Activated naive CD4-positive, alpha-beta T cell (primary cell): ENCODE results near the gene KCNQ5.

Experiments
- DNase-seq, 4 experiments: peaks; one replicate each; lab custom pipeline; 2025; lab: John Stamatoyannopoulos, UW

Gene KCNQ5

GRCh38 chr6:72675396-72675795 is 53.5 kb downstream of the KCNQ5 start:
- DNase-seq = no peak

DNA sequence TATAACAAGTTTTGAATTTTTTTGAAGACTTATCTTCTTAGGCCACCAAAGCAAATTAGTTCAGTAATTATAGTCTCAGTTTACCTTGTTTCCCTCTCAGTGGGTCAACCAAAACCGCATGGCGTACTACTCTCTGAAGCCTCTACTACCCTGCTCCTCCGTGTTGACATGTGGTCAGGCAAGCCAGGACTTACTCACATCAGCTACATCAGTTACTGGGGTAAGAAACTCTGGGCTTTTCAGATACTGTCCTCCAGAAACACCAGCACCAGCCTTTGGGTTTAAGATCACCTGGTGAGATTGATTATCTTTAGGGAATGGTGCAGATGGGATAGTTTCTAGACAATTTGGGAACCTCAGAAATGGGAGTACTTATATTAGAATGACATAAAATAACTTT is 55.1 kb downstream of the KCNQ5 start:
- DNase-seq = no peak

DNA sequence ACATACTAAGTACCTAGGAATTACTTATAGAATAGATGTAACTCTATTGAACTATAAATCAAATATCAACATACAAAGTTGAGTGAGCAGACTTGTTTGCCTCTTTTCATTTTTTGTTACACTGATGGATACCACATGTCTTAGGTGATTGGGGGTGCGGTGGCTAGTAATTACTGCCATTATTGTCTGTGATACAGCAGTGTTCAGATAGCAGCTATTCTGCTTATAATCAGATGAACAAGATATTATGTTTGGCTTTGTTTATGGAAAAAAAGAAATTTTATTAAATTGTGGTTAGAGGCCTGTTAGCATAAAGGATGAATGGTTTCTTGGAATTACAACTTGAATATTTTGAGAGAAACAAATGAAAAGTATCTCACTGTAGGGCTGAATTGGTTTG is 55.9 kb downstream of the KCNQ5 start:
- DNase-seq = no peak

- no peak for DNase-seq
Observed at GRCh38 chr6:72683797-72684196, 61.9 kb downstream of the KCNQ5 start.

DNA sequence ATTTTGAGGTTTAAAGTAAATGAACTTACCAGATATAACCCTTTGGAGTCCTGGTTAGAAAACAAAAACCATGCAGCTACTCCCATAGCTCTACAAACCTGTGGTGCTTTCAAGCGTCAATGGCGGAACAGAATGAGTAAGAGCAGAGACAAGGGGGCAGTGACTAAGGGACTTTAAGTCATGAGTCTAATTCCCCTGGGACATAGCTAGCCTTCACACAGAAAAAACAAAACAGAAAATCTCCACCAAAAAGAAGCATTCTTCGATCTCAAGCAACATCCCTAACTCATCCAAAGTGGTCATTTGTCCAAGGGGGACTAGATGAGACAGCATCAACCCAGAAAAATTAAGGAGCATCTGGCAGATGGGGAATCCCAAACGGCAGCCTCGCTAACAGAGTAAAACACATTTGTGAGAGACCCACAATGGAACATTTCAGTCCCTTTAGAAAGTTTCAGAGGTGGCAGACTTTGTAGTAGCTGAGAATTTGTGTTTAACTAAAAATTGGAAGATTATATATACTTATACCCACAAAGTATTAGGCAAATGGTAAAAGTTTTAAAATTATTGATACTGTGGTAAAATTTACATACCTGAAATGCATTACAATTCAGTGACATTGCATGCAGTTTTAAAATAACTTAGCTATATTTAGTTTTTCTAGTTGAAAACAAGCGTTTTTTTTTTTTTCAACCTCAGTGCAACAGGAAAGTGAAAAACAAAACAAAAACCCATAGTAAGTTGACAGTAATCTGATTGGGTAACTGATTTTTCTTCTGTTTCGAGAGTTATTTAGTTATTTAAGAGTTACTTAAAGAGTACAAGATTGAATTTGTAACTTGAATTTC is 67.5 kb downstream of the KCNQ5 start:
- no peak for DNase-seq

DNA sequence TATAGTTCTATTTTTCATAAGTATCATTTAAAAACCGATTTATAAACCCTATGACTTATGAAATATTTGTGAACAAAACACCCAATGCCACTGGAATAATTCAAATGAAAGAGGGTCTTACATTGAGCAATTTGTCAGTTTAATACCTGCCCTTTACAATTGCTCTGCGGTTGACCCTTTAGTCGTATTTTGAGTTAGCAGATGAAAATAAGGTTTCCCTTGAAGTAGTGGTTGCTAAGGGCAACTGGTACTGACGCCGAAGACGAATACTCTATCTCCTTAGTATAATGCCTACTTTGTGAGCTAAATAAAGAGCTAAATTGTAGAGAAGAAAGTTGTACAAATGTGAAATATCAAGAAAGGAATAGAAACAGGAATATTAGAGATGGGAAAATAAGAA is 69.4 kb downstream of the KCNQ5 start:
- no peak for DNase-seq

DNA sequence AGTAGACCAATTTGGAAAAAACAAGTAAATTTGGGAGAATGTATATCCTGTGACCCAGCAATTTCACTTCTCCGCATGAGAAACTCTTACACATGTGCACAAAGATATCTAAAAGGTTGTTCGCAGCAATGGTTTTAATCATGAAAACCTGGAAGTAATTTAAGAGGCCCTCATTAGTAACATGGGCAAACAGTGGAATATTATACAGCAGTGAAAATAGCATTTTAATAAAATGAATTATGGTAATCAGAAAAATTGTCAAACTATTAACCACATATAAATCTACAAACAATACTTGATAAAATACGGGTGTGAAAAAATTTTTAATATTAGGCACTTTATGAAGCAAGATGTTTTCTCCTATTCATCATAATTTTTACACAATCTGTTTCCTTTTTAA is 74.2 kb downstream of the KCNQ5 start:
- DNase-seq = no peak

DNA sequence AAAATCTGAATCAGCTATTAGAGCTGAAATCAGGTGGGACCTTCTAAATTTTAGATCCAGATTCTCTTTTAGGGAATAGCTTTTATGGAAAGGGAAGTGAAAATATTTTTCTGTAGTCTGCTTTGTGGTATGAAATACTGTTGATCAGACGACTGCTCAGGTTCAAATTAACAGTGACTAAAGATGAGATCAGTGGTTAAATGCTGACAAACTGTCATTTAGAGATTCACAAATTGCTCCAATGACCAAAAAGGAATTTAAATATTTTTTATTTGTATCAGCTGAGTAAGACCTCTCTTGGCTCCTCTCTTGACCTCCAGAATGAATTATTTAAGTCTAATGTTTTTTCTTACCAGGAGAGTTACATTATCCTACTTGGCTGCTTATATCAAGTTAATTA is 77.3 kb downstream of the KCNQ5 start:
- no peak for DNase-seq

DNA sequence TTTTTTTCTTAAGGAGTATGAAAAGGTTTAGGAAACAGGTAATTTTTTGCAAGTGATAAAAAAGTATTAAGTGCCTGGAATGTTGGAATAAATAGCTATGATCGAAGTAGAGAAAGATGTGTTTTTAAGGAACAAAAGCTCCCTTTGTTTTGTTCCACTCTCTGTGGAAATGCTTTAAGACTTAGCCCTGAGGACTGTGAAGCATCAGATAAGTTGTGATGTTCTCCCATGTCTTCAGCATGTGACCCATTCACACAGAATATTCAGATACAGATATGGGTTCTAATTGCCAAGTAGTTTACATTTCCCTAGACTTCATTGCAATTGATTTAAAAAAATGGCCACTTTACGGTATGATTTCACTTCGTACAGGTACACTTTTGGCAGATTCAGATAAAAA is 80.6 kb downstream of the KCNQ5 start:
- DNase-seq = no peak

- DNase-seq = no peak
Observed at GRCh38 chr6:72703093-72703492, 81.2 kb downstream of the KCNQ5 start.

DNA sequence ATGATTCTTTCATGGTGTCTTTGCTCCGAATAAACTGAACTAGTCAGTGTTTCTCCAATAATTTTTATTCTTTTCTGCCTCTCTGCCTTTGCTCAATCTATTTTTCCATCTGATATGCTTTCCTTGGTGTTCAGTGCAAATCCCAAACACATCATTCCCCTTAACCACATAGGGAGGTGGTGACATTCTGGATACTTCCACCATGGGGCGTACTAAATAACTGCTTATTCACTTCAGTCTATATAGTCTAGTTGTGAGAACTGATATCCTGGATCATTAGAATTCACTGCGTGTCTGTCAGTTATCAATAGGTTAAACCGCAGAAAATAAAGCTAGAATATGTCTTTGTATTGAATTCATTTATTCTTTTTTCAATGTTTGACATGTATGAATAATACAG is 83.1 kb downstream of the KCNQ5 start:
- DNase-seq = no peak

DNA sequence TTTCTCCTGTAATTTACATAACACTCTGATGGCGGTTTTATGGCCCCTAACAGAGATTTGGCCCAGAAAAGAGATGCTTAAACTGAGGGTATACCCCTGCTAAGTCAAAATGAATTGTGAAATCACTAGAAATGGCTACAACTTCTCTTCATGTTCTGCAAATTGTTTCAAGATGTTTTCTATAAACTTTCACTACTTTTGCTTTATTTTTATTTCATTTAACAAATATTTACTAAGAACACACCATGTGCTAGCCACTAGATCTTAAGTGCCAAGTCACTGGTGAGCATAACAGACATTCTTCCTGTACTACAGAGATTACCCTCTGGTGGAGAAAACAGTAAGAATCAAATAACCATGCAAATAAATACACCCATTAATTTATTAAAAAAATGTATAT is 87.6 kb downstream of the KCNQ5 start:
- no peak for DNase-seq

DNA sequence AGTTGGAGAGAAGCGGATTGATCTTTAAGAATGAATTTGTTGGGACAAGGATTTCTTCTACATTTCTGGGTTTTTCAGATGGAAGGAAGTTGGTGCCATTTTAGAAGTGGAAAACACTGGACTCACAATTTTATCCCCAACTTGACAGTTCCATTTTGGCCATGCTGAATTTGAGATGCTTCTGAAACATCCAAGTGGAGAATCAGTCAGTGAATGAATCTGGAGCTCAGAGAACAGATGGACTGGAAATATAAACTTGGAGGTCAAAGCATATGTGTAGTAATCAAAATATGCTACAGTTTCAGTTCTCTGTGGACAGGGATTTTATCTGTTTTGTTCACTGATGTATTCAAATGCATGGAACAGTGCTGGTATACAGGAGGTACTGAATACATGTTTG is 89.9 kb downstream of the KCNQ5 start:
- no peak for DNase-seq

DNA sequence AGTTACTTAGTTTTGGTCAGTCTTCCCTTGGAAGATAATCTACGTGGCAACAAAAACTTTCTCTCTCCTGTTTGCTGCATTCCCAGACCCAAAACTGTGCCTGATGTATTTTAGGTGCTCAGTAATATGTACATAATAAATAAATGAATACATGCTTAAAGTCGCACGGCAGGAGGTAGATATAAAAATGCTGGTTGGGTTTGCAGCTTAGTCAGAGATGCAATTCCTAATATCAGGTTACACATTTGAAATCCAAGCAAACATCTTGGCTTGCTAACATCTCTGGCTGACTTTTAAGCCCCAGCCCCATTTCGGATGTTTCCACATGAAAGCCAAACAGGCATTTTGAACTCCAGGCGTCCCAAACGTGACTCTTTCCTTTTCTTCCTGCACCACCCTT is 91.0 kb downstream of the KCNQ5 start:
- DNase-seq = no peak

DNA sequence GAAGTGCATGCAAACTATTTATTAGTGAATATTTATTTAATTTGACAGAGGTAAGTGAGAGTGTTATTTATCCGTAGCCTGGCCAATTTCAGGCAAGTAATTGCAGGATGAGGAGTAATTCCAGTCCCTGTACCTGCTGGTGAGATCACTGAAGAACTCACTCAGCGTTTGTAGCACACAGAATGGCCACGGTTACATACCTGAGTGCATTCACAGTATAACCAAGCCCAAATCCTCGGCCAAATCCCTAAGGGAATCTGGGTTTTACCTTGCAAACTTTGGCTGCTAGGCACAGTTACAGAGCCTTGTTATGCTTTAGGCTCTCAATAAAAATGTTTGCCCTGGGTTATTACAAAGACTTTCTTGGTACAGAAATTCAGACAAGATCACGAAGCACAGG is 93.3 kb downstream of the KCNQ5 start:
- no peak for DNase-seq

- no peak for DNase-seq
Observed at GRCh38 chr6:72716916-72717315, 95.1 kb downstream of the KCNQ5 start.

- DNase-seq = no peak
Observed at GRCh38 chr6:72720464-72720863, 98.6 kb downstream of the KCNQ5 start.

GRCh38 chr6:72721346-72721745 is 99.5 kb downstream of the KCNQ5 start:
- no peak for DNase-seq

- DNase-seq = no peak
Observed at GRCh38 chr6:72724545-72724944, 102.7 kb downstream of the KCNQ5 start.

DNA sequence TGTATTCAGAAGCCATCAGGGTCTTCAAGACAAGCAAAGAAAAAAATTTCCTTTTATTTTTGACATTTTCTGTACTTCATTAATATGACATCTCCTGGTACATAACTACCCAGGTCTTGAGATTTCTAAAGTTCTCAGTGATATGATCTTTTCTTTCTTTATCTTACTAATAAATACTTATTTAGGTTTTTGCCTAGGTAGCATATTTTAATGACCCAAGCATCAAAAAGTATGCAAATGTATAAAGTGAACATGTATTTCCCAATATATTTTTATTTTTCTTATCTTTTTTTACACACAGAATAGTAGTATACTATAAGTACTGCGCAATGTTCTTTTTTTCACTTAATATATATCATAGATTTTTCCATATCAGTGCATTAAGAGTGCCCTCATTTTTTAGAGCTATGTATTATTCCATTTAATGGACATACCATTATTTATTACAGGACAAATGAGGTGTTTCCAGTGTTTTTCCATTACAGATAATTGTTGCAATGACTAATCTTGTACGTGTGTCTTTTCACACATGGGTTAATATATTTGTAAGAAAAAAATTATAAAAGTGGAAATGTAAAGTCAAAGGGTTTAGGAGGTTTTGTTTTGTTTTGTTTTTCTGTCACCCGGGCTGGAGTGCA is 107.0 kb downstream of the KCNQ5 start:
- DNase-seq = no peak

DNA sequence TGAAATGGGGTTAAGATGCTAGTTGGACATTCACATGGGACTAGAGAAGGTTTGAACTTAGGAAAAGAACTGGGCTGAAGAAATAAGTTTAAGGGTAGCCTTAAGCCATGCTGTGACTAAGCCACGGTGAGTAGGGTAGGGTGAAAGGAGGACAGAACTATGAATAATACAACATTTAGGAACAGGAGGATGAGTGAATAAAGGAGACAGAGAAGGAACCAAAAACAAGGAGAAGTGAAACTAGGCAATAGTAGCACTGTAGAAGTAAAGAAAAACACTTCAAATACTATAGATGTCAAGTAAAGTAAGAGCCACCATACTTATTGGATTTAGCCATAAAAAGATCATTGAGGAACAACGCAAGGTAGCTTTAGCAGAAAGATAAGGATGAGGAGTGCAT is 111.2 kb downstream of the KCNQ5 start:
- DNase-seq = no peak

- no peak for DNase-seq
Observed at GRCh38 chr6:72738091-72738490, 116.2 kb downstream of the KCNQ5 start.

- DNase-seq = no peak
Observed at GRCh38 chr6:72739368-72739779, 117.5 kb downstream of the KCNQ5 start.

- DNase-seq = no peak
Observed at GRCh38 chr6:72740135-72740534, 118.3 kb downstream of the KCNQ5 start.
